H9 (cell line): ENCODE measurements around the gene DTX3L. TPM values are rescaled to one million over a fixed set of nuclear protein-coding genes. Genes with fewer than 3 reads are reported as not detected.

ENCODE experiments used
- DNase-seq: peaks from one replicate; pipeline ENCODE4 v3.0.0-alpha.2; 2017
- H2AFZ ChIP-seq: one replicate; pipeline ENCODE4 v1.6.1; 2013; ENCODE audit warnings: mild to moderate bottlenecking, low read length, control low read depth, moderate library complexity
- H2AK5ac ChIP-seq: 2 replicates; pipeline ENCODE4 v1.6.1; 2013; ENCODE audit warnings: low read length, control low read depth, mixed read lengths; ENCODE audit not compliant: insufficient read length
- H2BK120ac ChIP-seq: one replicate; pipeline ENCODE4 v1.6.1; 2013; ENCODE audit warnings: low read depth, mild to moderate bottlenecking, low read length, control low read depth, inconsistent platforms; ENCODE audit not compliant: poor library complexity, severe bottlenecking
- H2BK12ac ChIP-seq: 2 replicates; pipeline ENCODE4 v1.6.1; 2013; ENCODE audit warnings: low read length, control low read depth, mixed read lengths, low read depth; ENCODE audit not compliant: insufficient read length
- H2BK15ac ChIP-seq: 2 replicates; pipeline ENCODE4 v1.6.1; 2013; ENCODE audit warnings: low read depth, low read length, control low read depth
- H2BK20ac ChIP-seq: one replicate; pipeline ENCODE4 v1.6.1; 2013; ENCODE audit warnings: low read depth, mild to moderate bottlenecking, low read length, control low read depth, inconsistent platforms; ENCODE audit not compliant: poor library complexity, severe bottlenecking
- H2BK5ac ChIP-seq: 2 replicates; pipeline ENCODE4 v1.6.1; 2013; ENCODE audit warnings: low read length, control low read depth, mixed read lengths; ENCODE audit not compliant: insufficient read length
- H3K14ac ChIP-seq: 2 replicates; pipeline ENCODE4 v1.6.1; 2013; ENCODE audit warnings: low read length, control low read depth; ENCODE audit not compliant: insufficient read depth
- H3K18ac ChIP-seq: 2 replicates; pipeline ENCODE4 v1.6.1; 2013; ENCODE audit warnings: low read depth, mild to moderate bottlenecking, mixed read lengths, low read length, control low read depth; ENCODE audit not compliant: insufficient read length
- H3K23ac ChIP-seq: 2 replicates; pipeline ENCODE4 v1.6.1; 2013; ENCODE audit warnings: low read length, control low read depth, mixed read lengths, low read depth; ENCODE audit not compliant: insufficient read length
- H3K23me2 ChIP-seq: 2 replicates; pipeline ENCODE4 v1.6.1; 2013; ENCODE audit warnings: low read depth, mild to moderate bottlenecking, mixed read lengths, low read length, control low read depth; ENCODE audit not compliant: insufficient read length, poor library complexity, severe bottlenecking
- H3K27ac ChIP-seq: 2 replicates; pipeline ENCODE4 v1.5.1; 2013; ENCODE audit warnings: low read length, control low read depth, mixed read lengths, low read depth; ENCODE audit not compliant: insufficient read length
- H3K27me3 ChIP-seq: 2 replicates; pipeline ENCODE4 v1.6.1; 2013; ENCODE audit warnings: low read length, control low read depth, inconsistent platforms; ENCODE audit not compliant: insufficient read depth
- H3K4ac ChIP-seq: 2 replicates; pipeline ENCODE4 v1.6.1; 2013; ENCODE audit warnings: low read depth, mild to moderate bottlenecking, control low read depth, inconsistent platforms, low read length, moderate library complexity
- H3K4me1 ChIP-seq: 2 replicates; pipeline ENCODE4 v1.6.1; 2013; ENCODE audit warnings: low read length, control low read depth, inconsistent platforms; ENCODE audit not compliant: insufficient read depth
- H3K4me2 ChIP-seq: 2 replicates; pipeline ENCODE4 v1.6.1; 2013; ENCODE audit warnings: low read length, control low read depth, mixed read lengths; ENCODE audit not compliant: insufficient read length, insufficient read depth
- H3K56ac ChIP-seq: 2 replicates; pipeline ENCODE4 v1.6.1; 2013; ENCODE audit warnings: low read depth, mild to moderate bottlenecking, mixed read lengths, low read length, control low read depth; ENCODE audit not compliant: insufficient read length
- H3K79me1 ChIP-seq: 2 replicates; pipeline ENCODE4 v1.6.1; 2013; ENCODE audit warnings: low read depth, mild to moderate bottlenecking, moderate library complexity, low read length, control low read depth, inconsistent platforms; ENCODE audit not compliant: insufficient read depth, poor library complexity, severe bottlenecking
- H3K79me2 ChIP-seq: 2 replicates; pipeline ENCODE4 v1.6.1; 2013; ENCODE audit warnings: low read length, control low read depth, inconsistent platforms; ENCODE audit not compliant: insufficient read depth
- H3K9ac ChIP-seq: 2 replicates; pipeline ENCODE4 v1.6.1; 2013; ENCODE audit warnings: low read length, control low read depth, mixed read lengths; ENCODE audit not compliant: insufficient read length; ENCODE audit errors: extremely low read depth
- H3K9me3 ChIP-seq: one replicate; pipeline ENCODE4 v1.6.1; 2013; ENCODE audit warnings: low read depth, low read length, inconsistent platforms; ENCODE audit not compliant: control insufficient read depth
- H3T11ph ChIP-seq: one replicate; pipeline ENCODE4 v1.6.1; 2013; ENCODE audit warnings: mild to moderate bottlenecking, low read length, control low read depth, inconsistent platforms
- H4K20me1 ChIP-seq: one replicate; pipeline ENCODE4 v1.6.1; 2013; ENCODE audit not compliant: control insufficient read depth, insufficient read length, insufficient read depth
- H4K5ac ChIP-seq: 2 replicates; pipeline ENCODE4 v1.6.1; 2013; ENCODE audit warnings: low read depth, mild to moderate bottlenecking, mixed read lengths, low read length, control low read depth; ENCODE audit not compliant: insufficient read length
- H4K8ac ChIP-seq: replicated peaks from 2 replicates; pipeline ENCODE4 v1.6.1; 2013; ENCODE audit warnings: low read length, control low read depth, mixed read lengths, low read depth; ENCODE audit not compliant: insufficient read length
- H4K91ac ChIP-seq: 2 replicates; pipeline ENCODE4 v1.6.1; 2013; ENCODE audit warnings: low read depth, mild to moderate bottlenecking, moderate library complexity, mixed read lengths, low read length, control low read depth; ENCODE audit not compliant: insufficient read length
- H3K27ac Mint-ChIP-seq, 3 experiments: 2 replicates in 2 of 3; 3 replicates in 1 of 3; pipeline ENCODE4 v1.8.0; 2020 to 2021; ENCODE audit warnings: mixed read lengths in 3 of 3, mild to moderate bottlenecking in 1 of 3, moderate library complexity in 1 of 3
- H3K27me3 Mint-ChIP-seq: 2 replicates; pipeline ENCODE4 v1.8.0; 2021; ENCODE audit warnings: low read depth, mild to moderate bottlenecking, moderate library complexity, mixed read lengths
- H3K36me3 Mint-ChIP-seq, 3 experiments: 2 replicates in 2 of 3; 3 replicates in 1 of 3; pipeline ENCODE4 v1.8.0; 2020 to 2021; ENCODE audit warnings: low read depth in 3 of 3, mixed read lengths in 3 of 3; ENCODE audit not compliant: insufficient read depth in 1 of 3
- H3K4me1 Mint-ChIP-seq, 2 experiments: 2 replicates each; pipeline ENCODE4 v1.8.0; 2020; ENCODE audit warnings: mixed read lengths in 2 of 2
- H3K4me3 Mint-ChIP-seq, 2 experiments: 2 replicates in 1 of 2; 3 replicates in 1 of 2; pipeline ENCODE4 v1.8.0; 2020 to 2021; ENCODE audit warnings: mild to moderate bottlenecking in 2 of 2, mixed read lengths in 2 of 2, moderate library complexity in 1 of 2
- H3K9me3 Mint-ChIP-seq, 2 experiments: 2 replicates in 1 of 2; 3 replicates in 1 of 2; pipeline ENCODE4 v1.8.0; 2020; ENCODE audit warnings: mild to moderate bottlenecking in 2 of 2, mixed read lengths in 2 of 2, moderate library complexity in 1 of 2
- CTCF ChIP-seq: fragments of 200-600 bp; sonication (generic); conservative IDR thresholded peaks from 3 replicates; pipeline ENCODE4 v1.8.0; 2021; ENCODE audit warnings: antibody characterized with exemption, mild to moderate bottlenecking
- WGBS: extraction: QIAGEN DNeasy Blood & Tissue Kit; methylation state at CpG from one replicate; pipeline ENCODE4 v1.1.7; 2013; ENCODE audit warnings: missing lambda C conversion rate, low lambda C conversion rate, mixed read lengths; ENCODE audit not compliant: insufficient read length; ENCODE audit errors: extremely low coverage; 5-methylcytosine and 5-hydroxymethylcytosine counted together
- total RNA-seq: library from RNA; stranded (reverse); gene quantifications from 2 replicates; pipeline ENCODE4 v1.2.1, GENCODE V29; 2021

DTX3L gene
- total RNA-seq, 1 experiment from 2014 or later, result 7.5 TPM

GRCh38 chr3:122602011-122602710 lies 38.0 kb downstream of the DTX3L start:
- H3K4me1 Mint-ChIP-seq, result peaks cover 0 to 8% of the 10 kb centered on the region in 2 experiments; a peak in 2 of 4 replicates
- H3K14ac ChIP-seq, result no peak overlapping the region
- H3K27me3 Mint-ChIP-seq, result no peaks in the 10 kb centered on the region
- no peaks in the 10 kb centered on the region for H3K27me3 ChIP-seq
- no peak overlapping the region for H4K91ac ChIP-seq
- H3K9me3 ChIP-seq, result no peaks in the 10 kb centered on the region
- H3K9ac ChIP-seq, result no peak overlapping the region
- H3K27ac Mint-ChIP-seq, result no peak overlapping the region
- H3K18ac ChIP-seq, result no peak overlapping the region
- no peaks in the 10 kb centered on the region for H3K79me2 ChIP-seq
- no peaks in the 10 kb centered on the region; a peak in 1 of 7 replicates for H3K36me3 Mint-ChIP-seq
- DNase-seq, result no peak
- no peak overlapping the region for H4K8ac ChIP-seq
- H2BK120ac ChIP-seq, result no peak overlapping the region
- H3T11ph ChIP-seq, result no peak overlapping the region
- no CpG with 5 or more reads among the region's 5 CpGs for WGBS
- H2AFZ ChIP-seq, result no peak overlapping the region
- H2BK12ac ChIP-seq, result no peak overlapping the region
- H4K20me1 ChIP-seq, result no peaks in the 10 kb centered on the region
- no peak overlapping the region for H2BK5ac ChIP-seq
- H3K23ac ChIP-seq, result no peak overlapping the region
- no peak overlapping the region for H2BK15ac ChIP-seq
- no peaks in the 10 kb centered on the region for H3K79me1 ChIP-seq
- no peak overlapping the region for H3K56ac ChIP-seq
- no peak overlapping the region for H2AK5ac ChIP-seq
- H3K4me2 ChIP-seq, result no peak overlapping the region
- H4K5ac ChIP-seq, result no peak overlapping the region
- H3K4ac ChIP-seq, result no peak overlapping the region
- H3K23me2 ChIP-seq, result no peaks in the 10 kb centered on the region
- no peak overlapping the region for H3K27ac ChIP-seq
- H3K4me1 ChIP-seq, result no peaks in the 10 kb centered on the region
- no peak overlapping the region for H2BK20ac ChIP-seq
- TF ChIP-seq CTCF, result no peak
- H3K4me3 Mint-ChIP-seq, result no peak overlapping the region
- no peaks in the 10 kb centered on the region for H3K9me3 Mint-ChIP-seq
